MCF 10A (cell line): ENCODE data around the gene NFYC. TPM values are rescaled to one million over a fixed set of nuclear protein-coding genes. Genes with fewer than 3 reads are reported as not detected.

Source experiments
- BruUV-seq: library from RNA; stranded (reverse); fragments of 400-500 nt; replicated peaks from 2 replicates; lab custom pipeline; 2021; lab: Mats Ljungman, UMichigan
- CTCF ChIA-PET: fragments of 300-600 bp; sonication (Branson Sonifier 250); formaldehyde crosslinking; extraction: SDS; loops from one replicate; lab custom pipeline; 2021; ENCODE audit warnings: antibody characterized with exemption, inconsistent platforms; lab: Yijun Ruan, JAX
- POLR2A ChIA-PET: fragments of 300-600, 350-650 bp; sonication (Branson Sonifier 250); formaldehyde crosslinking; extraction: SDS; loops from one replicate; lab custom pipeline; 2020; ENCODE audit warnings: antibody characterized with exemption, inconsistent platforms; lab: Yijun Ruan, JAX
- DNase-seq: peaks from one replicate; pipeline ENCODE4 v3.0.0-alpha.2; 2018; ENCODE audit not compliant: unreplicated experiment
- H3K27ac Mint-ChIP-seq: one replicate; pipeline ENCODE4 v1.8.0; 2022; ENCODE audit warnings: mild to moderate bottlenecking, low read depth, mixed read lengths; ENCODE audit not compliant: unreplicated experiment
- H3K27me3 Mint-ChIP-seq: one replicate; pipeline ENCODE4 v1.8.0; 2022; ENCODE audit warnings: mixed read lengths; ENCODE audit not compliant: insufficient read depth, unreplicated experiment
- H3K36me3 Mint-ChIP-seq: one replicate; pipeline ENCODE4 v1.8.0; 2022; ENCODE audit warnings: mild to moderate bottlenecking, moderate library complexity, mixed read lengths; ENCODE audit not compliant: insufficient read depth, unreplicated experiment
- H3K4me1 Mint-ChIP-seq: one replicate; pipeline ENCODE4 v1.8.0; 2022; ENCODE audit warnings: mixed read lengths; ENCODE audit not compliant: insufficient read depth, unreplicated experiment
- H3K4me3 Mint-ChIP-seq: one replicate; pipeline ENCODE4 v1.8.0; 2022; ENCODE audit warnings: mild to moderate bottlenecking, moderate library complexity, mixed read lengths; ENCODE audit not compliant: unreplicated experiment
- H3K9me3 Mint-ChIP-seq: one replicate; pipeline ENCODE4 v1.8.0; 2022; ENCODE audit warnings: mixed read lengths; ENCODE audit not compliant: unreplicated experiment
- intact Hi-C: fragments of 100-400 bp; cut with micrococcal nuclease; formaldehyde crosslinking; loops from 2 replicates; pipeline ENCODE4 v1.14.1; 2022
- total RNA-seq: library from RNA; stranded (reverse); gene quantifications from 2 replicates; pipeline ENCODE4 v1.2.3, GENCODE V29; 2022
- TF ChIP-seq, protein P1 (sequence below): fragments of 200-600 bp; IDR thresholded peaks from one replicate; pipeline ENCODE4 v1.8.0; 2022; ENCODE audit warnings: antibody characterized with exemption, mild to moderate bottlenecking; ENCODE audit not compliant: unreplicated experiment

NFYC gene
- total RNA-seq, 1 experiment from 2014 or later: 69.6 TPM

- POLR2A ChIA-PET: interaction anchor here (0.7 to 18.2 kb wide), 22 partner anchors 11 to 417 kb away, joined by 3 to 633 read pairs (median 6); partner anchors contain the start of genes CTPS1, RIMS3 and ZFP69B
- H3K27me3 Mint-ChIP-seq: no peaks in the 10 kb centered on the region
- peak overlapping the region; percentile 44 for H3K27ac Mint-ChIP-seq
- intact Hi-C loops: loop anchor here (2.0 kb wide), 1 partner anchor 18 kb away; no protein-coding TSS in a partner anchor
- peaks cover 17% of the 10 kb centered on the region for H3K36me3 Mint-ChIP-seq
- no peaks in the 10 kb centered on the region for H3K9me3 Mint-ChIP-seq
- TSS peak; percentile 41 for BruUV-seq
- TF ChIP-seq, protein P1, sequence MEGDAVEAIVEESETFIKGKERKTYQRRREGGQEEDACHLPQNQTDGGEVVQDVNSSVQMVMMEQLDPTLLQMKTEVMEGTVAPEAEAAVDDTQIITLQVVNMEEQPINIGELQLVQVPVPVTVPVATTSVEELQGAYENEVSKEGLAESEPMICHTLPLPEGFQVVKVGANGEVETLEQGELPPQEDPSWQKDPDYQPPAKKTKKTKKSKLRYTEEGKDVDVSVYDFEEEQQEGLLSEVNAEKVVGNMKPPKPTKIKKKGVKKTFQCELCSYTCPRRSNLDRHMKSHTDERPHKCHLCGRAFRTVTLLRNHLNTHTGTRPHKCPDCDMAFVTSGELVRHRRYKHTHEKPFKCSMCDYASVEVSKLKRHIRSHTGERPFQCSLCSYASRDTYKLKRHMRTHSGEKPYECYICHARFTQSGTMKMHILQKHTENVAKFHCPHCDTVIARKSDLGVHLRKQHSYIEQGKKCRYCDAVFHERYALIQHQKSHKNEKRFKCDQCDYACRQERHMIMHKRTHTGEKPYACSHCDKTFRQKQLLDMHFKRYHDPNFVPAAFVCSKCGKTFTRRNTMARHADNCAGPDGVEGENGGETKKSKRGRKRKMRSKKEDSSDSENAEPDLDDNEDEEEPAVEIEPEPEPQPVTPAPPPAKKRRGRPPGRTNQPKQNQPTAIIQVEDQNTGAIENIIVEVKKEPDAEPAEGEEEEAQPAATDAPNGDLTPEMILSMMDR: no peak
- no peak for DNase-seq
- H3K4me3 Mint-ChIP-seq: peak overlapping the region; percentile 75
- H3K4me1 Mint-ChIP-seq: peaks cover 26% of the 10 kb centered on the region
- CTCF ChIA-PET: interaction anchor here (0.6 to 2.1 kb wide), 6 partner anchors 12 to 51 kb away, joined by 3 to 8 read pairs (median 4); no protein-coding TSS in a partner anchor
These were observed 958 bp downstream of the NFYC start for GRCh38 chr1:40692429-40692895.

DNA sequence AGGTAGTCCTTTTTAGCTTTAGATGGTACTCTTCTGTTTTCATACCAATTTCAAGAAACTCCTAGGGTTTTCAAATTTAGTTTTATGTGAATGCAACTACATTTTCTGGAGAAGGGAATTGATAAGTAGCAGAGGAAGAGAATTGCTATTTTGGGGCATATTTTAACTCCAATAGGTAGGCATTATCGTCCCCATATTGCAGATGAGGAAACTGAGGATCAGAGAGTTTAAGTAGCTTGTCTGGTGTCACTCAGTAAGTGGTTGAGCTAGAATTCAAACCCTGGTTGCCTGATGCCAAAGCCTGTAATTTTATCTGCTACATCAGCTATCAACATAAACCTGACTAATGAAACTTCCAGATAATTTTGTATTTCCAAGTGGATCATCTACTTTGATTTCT, 1.9 kb downstream of the NFYC start:
- Mint-ChIP-seq H3K4me3 (peak overlapping the region; percentile 75), H3K9me3 (no peaks in the 10 kb centered on the region), H3K27me3 (no peaks in the 10 kb centered on the region), H3K4me1 (peaks cover 26% of the 10 kb centered on the region), H3K36me3 (peaks cover 17% of the 10 kb centered on the region), H3K27ac (peak overlapping the region; percentile 44)
- POLR2A ChIA-PET: interaction anchor here (0.6 to 18.2 kb wide), 14 partner anchors 9 to 416 kb away, joined by 3 to 633 read pairs (median 4); no protein-coding TSS in a partner anchor
- intact Hi-C loops: loop anchor here (2.0 kb wide), 1 partner anchor 17 kb away; no protein-coding TSS in a partner anchor
- no peak for DNase-seq
- CTCF ChIA-PET: interaction anchor here (0.6 to 2.1 kb wide), 2 partner anchors 13 to 155 kb away, joined by 3 to 8 read pairs; no protein-coding TSS in a partner anchor
- TF ChIP-seq, protein P1: no peak
- BruUV-seq: no TSS peak

DNA sequence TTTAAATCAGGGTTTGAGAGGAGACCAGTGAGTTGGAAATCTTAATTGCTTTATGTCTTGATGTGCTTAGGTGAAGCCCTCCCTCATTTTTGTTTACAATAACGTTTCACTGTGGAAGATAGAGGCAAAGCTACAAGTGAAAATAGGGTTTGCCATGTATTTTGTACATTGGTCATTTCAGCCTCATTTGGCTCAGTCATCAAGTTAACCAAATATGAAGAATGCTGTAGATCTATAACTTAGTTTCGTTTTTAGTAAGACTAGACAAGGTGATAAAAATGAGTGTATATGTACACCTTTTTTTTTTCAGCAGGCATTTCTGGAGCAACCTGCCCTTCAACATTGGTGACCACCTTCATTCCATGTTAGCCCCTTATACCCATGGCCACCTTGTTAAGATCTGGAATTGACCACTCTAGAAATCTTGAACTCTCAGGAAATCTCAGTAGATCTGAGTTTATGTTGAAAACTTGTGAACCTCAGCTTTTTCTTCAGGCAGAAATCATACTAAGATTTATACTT, 2.9 kb downstream of the NFYC start:
- ChIA-PET CTCF (interaction anchor here (0.5 to 1.2 kb wide), 2 partner anchors 26 to 247 kb away, joined by 3 read pairs; no protein-coding TSS in a partner anchor), POLR2A (interaction anchor here (0.6 to 18.2 kb wide), 6 partner anchors 9 to 793 kb away, joined by 3 to 633 read pairs (median 5); no protein-coding TSS in a partner anchor)
- Mint-ChIP-seq H3K27me3 (no peaks in the 10 kb centered on the region), H3K9me3 (no peaks in the 10 kb centered on the region), H3K36me3 (peaks cover 17% of the 10 kb centered on the region), H3K4me3 (peak overlapping the region; percentile 33), H3K4me1 (peaks cover 32% of the 10 kb centered on the region), H3K27ac (peak overlapping the region; percentile 63)
- TF ChIP-seq, protein P1: no peak
- intact Hi-C loops: no loop called here
- no TSS peak for BruUV-seq
- no peak for DNase-seq

DNA sequence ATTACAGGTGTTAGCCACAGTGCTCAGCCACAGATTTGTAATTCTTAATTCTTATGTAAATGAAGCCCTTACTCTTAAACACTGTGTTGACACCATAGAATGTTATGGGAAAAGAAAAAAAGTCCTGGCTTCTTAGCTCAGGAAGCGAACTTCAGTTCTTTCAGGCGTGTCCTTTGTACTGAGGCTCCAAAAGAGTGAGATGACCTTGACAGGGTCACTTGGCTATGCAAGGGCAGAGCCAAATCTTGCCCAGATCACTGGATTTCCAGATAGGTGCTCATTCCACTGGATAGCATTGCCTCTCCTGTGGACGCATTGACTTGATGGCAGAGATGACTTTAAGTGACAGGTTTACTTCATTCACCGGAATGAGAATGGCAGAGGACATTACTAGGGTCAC, 4.8 kb downstream of the NFYC start:
- H3K27ac Mint-ChIP-seq: no peak overlapping the region
- CTCF ChIA-PET: no interaction called here

More for the DNA sequence above, 4.8 kb downstream of the NFYC start:
- Mint-ChIP-seq H3K4me3 (no peak overlapping the region), H3K9me3 (no peaks in the 10 kb centered on the region), H3K27me3 (no peaks in the 10 kb centered on the region), H3K36me3 (peaks cover 14% of the 10 kb centered on the region), H3K4me1 (peaks cover 26% of the 10 kb centered on the region)
- POLR2A ChIA-PET: interaction anchor here (7.6 to 18.2 kb wide), 2 partner anchors 7 to 21 kb away, joined by 138 to 633 read pairs; no protein-coding TSS in a partner anchor
- BruUV-seq: no TSS peak
- intact Hi-C loops: loop anchor here (5.0 kb wide), 1 partner anchor 61 kb away; no protein-coding TSS in a partner anchor
- TF ChIP-seq, protein P1: no peak
- DNase-seq: no peak
